GM12873 (cell line): ENCODE measurements around the gene DNAJC8.

Experiments
- TF ChIP-seq, protein P1 (sequence below): IDR thresholded peaks from 2 replicates; pipeline ENCODE4 v1.5.1; 2012; ENCODE audit warnings: low read depth, mild to moderate bottlenecking, moderate library complexity, low read length, control low read depth; ENCODE audit not compliant: insufficient read depth; ENCODE audit errors: missing control alignments

The DNAJC8 gene

DNA sequence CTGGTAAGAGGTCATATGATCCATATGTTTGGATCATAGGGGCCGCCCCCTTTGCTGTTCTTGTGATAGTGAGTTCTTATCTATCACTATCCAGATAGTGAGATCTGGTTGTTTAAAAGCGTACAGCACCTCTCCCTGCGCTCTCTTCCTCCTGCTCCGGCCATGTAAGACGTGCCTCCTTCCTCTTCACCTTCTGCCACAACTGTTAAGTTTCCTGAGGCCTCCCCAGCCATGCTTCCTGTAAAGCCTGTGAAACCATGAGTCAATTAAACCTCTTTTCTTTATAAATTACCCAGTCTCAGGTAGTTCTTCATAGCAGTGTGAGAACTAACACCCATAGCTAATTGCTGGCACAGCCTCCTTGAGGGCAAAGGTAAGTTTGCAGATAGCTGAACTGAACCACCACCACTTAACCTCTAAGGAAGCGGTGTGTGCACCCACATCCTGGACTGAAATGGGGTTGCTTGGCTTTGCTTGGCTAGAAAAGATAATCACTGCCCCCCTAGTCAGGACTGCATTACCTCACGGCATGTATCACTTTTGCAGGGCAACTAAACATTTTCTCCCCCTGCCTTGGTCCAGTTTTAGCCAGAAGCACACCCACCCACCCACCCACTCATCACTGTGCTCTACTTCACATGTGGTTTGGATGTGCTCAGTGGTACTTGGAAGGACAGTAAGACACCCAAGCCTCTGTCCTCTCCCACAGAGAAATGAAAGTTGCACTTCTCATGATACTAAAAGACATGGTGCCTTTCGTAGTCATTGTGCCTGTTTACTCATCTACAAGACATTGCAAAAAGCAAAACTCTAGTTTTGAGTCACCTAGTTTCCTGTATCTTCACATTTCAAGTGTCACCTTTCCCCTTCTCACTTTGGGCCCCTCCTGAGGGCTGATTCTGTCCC is 33.2 kb downstream of the DNAJC8 start:
- TF ChIP-seq, protein P1, sequence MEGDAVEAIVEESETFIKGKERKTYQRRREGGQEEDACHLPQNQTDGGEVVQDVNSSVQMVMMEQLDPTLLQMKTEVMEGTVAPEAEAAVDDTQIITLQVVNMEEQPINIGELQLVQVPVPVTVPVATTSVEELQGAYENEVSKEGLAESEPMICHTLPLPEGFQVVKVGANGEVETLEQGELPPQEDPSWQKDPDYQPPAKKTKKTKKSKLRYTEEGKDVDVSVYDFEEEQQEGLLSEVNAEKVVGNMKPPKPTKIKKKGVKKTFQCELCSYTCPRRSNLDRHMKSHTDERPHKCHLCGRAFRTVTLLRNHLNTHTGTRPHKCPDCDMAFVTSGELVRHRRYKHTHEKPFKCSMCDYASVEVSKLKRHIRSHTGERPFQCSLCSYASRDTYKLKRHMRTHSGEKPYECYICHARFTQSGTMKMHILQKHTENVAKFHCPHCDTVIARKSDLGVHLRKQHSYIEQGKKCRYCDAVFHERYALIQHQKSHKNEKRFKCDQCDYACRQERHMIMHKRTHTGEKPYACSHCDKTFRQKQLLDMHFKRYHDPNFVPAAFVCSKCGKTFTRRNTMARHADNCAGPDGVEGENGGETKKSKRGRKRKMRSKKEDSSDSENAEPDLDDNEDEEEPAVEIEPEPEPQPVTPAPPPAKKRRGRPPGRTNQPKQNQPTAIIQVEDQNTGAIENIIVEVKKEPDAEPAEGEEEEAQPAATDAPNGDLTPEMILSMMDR: peak; percentile 14

DNA sequence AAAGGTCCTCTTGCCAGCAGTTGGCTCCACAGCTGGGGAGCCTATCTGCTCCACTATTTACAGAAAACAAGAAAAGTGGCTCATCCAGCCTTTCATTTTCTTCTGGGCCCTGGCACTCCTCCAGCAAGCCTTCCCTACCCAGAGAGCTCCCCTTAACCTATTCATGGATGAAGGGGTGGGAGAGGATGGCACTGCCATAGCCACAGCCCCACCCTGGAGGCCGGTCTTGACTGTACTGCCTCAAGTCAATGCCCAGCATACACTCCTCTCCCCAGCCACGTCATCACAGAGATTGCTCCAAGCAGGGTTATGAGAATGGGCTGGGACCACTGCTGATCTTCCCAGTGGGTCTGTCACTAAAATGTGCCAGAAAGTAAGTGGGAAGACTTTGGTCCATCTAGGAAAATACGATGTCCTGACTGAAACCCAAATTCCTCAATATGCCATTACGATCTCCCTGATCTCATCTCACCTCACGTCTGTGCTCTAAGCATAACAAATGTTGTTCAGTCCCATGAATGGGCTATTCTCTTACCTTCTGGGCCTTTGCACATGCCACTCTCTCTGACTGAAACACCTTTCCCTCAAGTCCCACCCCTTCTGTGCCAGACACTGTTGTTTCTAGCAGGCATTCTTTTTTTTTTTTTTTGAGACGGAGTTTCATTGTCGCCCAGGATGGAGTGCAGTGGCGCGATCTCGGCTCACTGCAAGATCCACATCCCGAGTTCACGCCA is 35.0 kb downstream of the DNAJC8 start:
- TF ChIP-seq, protein P1: no peak

DNA sequence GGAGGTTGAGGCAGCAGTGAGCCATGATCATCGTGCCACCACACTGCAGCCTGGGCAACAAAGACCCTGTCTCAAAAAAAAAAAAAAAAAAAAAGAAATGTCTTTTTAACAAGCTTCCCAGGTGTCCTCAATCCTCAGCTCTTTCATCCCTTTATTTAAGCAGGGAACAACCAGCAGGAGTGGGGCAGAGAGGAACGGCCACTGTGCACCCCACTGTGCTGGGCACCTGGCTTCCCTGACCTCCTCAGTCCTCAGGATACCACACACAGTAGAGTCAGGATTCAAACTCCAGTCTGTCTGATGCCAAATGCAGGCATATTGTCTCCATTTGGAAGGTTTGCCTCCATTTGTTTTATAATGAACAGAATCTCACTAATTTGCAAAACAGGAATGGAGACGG is 36.5 kb downstream of the DNAJC8 start:
- TF ChIP-seq, protein P1: no peak

DNA sequence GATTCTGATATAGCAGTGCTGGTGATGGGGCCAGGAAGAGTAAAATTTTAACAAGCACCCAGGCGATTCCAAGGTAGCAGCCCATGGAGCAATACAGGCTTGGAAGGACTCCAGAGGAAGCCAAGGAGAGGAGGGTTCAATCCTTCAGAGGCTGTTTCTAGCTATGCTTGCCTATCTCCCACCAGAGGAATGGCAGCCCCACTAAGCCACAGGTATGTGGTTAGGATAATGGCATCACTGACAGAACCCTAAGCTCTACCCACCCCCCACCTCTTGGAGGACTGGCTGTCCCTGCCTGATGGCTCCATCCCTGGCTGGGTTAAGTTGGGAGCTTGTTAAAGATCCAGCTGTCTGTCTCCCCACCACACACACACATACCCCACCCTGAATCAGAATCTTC is 37.0 kb downstream of the DNAJC8 start:
- TF ChIP-seq, protein P1: no peak

DNA sequence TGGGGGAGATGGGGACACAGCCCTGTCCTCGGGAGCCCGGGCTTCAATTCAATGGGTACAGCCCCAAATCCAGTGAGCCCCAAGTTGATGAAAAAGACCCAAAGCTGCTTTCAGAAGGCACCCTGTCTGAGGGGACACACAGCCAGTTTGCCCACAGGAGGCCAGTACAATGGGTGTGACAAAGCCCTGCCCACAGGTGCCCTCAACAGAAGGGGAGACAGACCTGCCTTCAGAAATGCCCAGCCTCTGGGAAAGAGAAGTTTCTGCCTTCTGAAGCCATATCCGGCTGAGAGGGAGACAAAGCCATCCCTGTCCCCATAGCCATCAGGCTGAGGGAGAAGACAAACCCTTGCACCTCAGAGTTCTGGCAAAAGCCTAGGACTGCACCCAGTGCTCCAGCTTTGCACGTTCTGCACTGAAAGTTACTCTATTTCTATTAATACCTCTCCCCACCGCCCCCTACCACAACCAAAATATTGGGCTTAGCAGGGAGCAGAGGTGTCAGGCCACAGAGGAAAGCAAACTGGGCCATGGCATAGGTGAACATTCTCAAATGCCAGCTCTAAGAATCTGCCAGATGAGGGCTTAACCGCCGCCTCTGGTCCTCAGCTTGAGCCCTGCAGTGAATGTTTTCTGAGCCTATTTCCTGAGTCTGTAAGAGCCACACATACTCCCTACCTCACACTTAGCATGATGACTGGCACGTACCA is 38.3 kb downstream of the DNAJC8 start:
- TF ChIP-seq, protein P1: no peak

DNA sequence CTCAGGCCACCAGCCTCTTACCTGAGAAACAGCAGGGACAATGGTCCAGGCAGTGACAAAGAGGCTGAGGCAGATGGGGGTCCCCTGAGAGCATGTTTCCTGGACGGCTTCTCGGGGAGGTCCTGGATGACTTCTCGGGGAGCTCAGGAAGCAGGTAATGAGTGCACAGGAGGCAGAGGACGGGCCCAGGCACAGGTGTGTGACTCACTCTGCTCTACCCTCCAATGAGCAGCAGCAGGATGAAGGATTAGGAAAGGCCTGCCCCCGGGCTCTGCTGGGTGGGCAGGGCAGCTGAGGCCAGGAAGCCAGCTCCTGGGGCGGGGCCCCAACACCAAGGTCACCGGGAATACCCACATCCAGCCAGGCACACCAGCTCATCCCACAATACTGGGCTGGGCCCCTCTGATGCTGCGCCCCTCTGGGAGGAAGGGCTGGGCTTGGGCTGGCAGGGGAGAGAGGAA is 39.1 kb downstream of the DNAJC8 start:
- TF ChIP-seq, protein P1: no peak
